ENCODE results near the gene WT1.

The WT1 gene

GRCh38 chr11:32439501-32440210 lies 4.3 kb upstream of the WT1 start:
- peaks cover 5 to 73% (median 48%) of the 10 kb centered on the region in 4 experiments for H3K4me1 ChIP-seq (ENCODE audit: control extremely low read depth in 1 of 4, control insufficient read depth in 4 of 4, insufficient read depth in 4 of 4, low read length in 3 of 4)
- POLR2A ChIA-PET, result no interaction called here
- H3K36me3 ChIP-seq (ENCODE audit: control insufficient read depth in 4 of 4, insufficient read depth in 4 of 4, low read length in 3 of 4), result no peaks in the 10 kb centered on the region
- CTCF ChIA-PET, result interaction anchor here (0.9 to 3.3 kb wide), 9 partner anchors 8 to 129 kb away, joined by 3 to 18 read pairs (median 7); no protein-coding TSS in a partner anchor
- H3K4me3 ChIP-seq (ENCODE audit: control insufficient read depth in 1 of 7, extremely low read depth in 1 of 7, insufficient read depth in 4 of 7, low read depth in 2 of 7, low read length in 6 of 7), result peak overlapping the region in 1 of 7 experiments; percentile 39
- peak in 1 of 3 donors; percentile 36 for DNase-seq
- H3K27me3 ChIP-seq (replicated peaks in 2 of 5; ENCODE audit: control insufficient read depth in 4 of 5, insufficient read depth in 5 of 5, low read length in 4 of 5), result peaks cover 19 to 93% (median 53%) of the 10 kb centered on the region in 5 experiments
- H3K9me3 ChIP-seq (ENCODE audit: control extremely low read depth in 1 of 5, control insufficient read depth in 4 of 5, insufficient read depth in 2 of 5, low read depth in 1 of 5, low read length in 4 of 5), result peaks cover 0 to 6% (median 0%) of the 10 kb centered on the region in 5 experiments
- 4% methylated on average over 12 of the region's 21 CpGs for WGBS (ENCODE audit: insufficient coverage)
- no peak overlapping the region for H3K27ac ChIP-seq (ENCODE audit: insufficient read depth in 1 of 2, low read depth in 1 of 2, low read length in 2 of 2, poor library complexity in 1 of 2, severe bottlenecking in 2 of 2)

GRCh38 chr11:32438866-32439489 lies 3.6 kb upstream of the WT1 start:
- Histone ChIP-seq H3K27ac (ENCODE audit: insufficient read depth in 1 of 2, low read depth in 1 of 2, low read length in 2 of 2, poor library complexity in 1 of 2, severe bottlenecking in 2 of 2) (no peak overlapping the region), H3K36me3 (ENCODE audit: control insufficient read depth in 4 of 4, insufficient read depth in 4 of 4, low read length in 3 of 4) (no peaks in the 10 kb centered on the region), H3K27me3 (replicated peaks in 2 of 5; ENCODE audit: control insufficient read depth in 4 of 5, insufficient read depth in 5 of 5, low read length in 4 of 5) (peaks cover 19 to 97% (median 54%) of the 10 kb centered on the region in 5 experiments), H3K4me3 (ENCODE audit: control insufficient read depth in 1 of 7, extremely low read depth in 1 of 7, insufficient read depth in 4 of 7, low read depth in 2 of 7, low read length in 6 of 7) (peak overlapping the region in 4 of 7 experiments; percentile 37 to 48 (median 42)), H3K9me3 (ENCODE audit: control extremely low read depth in 1 of 5, control insufficient read depth in 4 of 5, insufficient read depth in 2 of 5, low read depth in 1 of 5, low read length in 4 of 5) (peaks cover 0 to 6% (median 0%) of the 10 kb centered on the region in 5 experiments), H3K4me1 (ENCODE audit: control extremely low read depth in 1 of 4, control insufficient read depth in 4 of 4, insufficient read depth in 4 of 4, low read length in 3 of 4) (peaks cover 5 to 76% (median 55%) of the 10 kb centered on the region in 4 experiments)
- ChIA-PET POLR2A (no interaction called here), CTCF (interaction anchor here (0.9 to 3.3 kb wide), 9 partner anchors 8 to 128 kb away, joined by 3 to 18 read pairs (median 7); no protein-coding TSS in a partner anchor)
- DNase-seq, result peak in 1 of 3 donors; percentile 50
- 3% methylated on average over 37 of the region's 47 CpGs for WGBS (ENCODE audit: insufficient coverage)

- POLR2A ChIA-PET, result no interaction called here
- H3K4me3 ChIP-seq (ENCODE audit: control insufficient read depth in 1 of 7, extremely low read depth in 1 of 7, insufficient read depth in 4 of 7, low read depth in 2 of 7, low read length in 6 of 7), result peak overlapping the region in 4 of 7 experiments; percentile 34 to 69 (median 44)
- H3K27ac ChIP-seq (ENCODE audit: insufficient read depth in 1 of 2, low read depth in 1 of 2, low read length in 2 of 2, poor library complexity in 1 of 2, severe bottlenecking in 2 of 2), result no peak overlapping the region
- peaks cover 0 to 6% (median 0%) of the 10 kb centered on the region in 5 experiments for H3K9me3 ChIP-seq (ENCODE audit: control extremely low read depth in 1 of 5, control insufficient read depth in 4 of 5, insufficient read depth in 2 of 5, low read depth in 1 of 5, low read length in 4 of 5)
- no peaks in the 10 kb centered on the region for H3K36me3 ChIP-seq (ENCODE audit: control insufficient read depth in 4 of 4, insufficient read depth in 4 of 4, low read length in 3 of 4)
- peaks cover 5 to 77% (median 60%) of the 10 kb centered on the region in 4 experiments for H3K4me1 ChIP-seq (ENCODE audit: control extremely low read depth in 1 of 4, control insufficient read depth in 4 of 4, insufficient read depth in 4 of 4, low read length in 3 of 4)
- no peak for DNase-seq
- H3K27me3 ChIP-seq (replicated peaks in 2 of 5; ENCODE audit: control insufficient read depth in 4 of 5, insufficient read depth in 5 of 5, low read length in 4 of 5), result peaks cover 17 to 99% (median 59%) of the 10 kb centered on the region in 5 experiments
- WGBS (ENCODE audit: insufficient coverage), result 10% methylated on average over 15 of the region's 16 CpGs
- CTCF ChIA-PET, result interaction anchor here (1.0 to 3.3 kb wide), 9 partner anchors 8 to 128 kb away, joined by 3 to 18 read pairs (median 7); no protein-coding TSS in a partner anchor
Measured at GRCh38 chr11:32438346-32438865, 3.1 kb upstream of the WT1 start.

GRCh38 chr11:32437495-32438345 lies 2.4 kb upstream of the WT1 start:
- POLR2A ChIA-PET, result interaction anchor here (0.6 to 1.1 kb wide), 2 partner anchors 16 to 162 kb away, joined by 3 read pairs; no protein-coding TSS in a partner anchor

GRCh38 chr11:32436751-32437494 lies 1.6 kb upstream of the WT1 start:
- peaks cover 12 to 99% (median 65%) of the 10 kb centered on the region in 5 experiments for H3K27me3 ChIP-seq (replicated peaks in 2 of 5; ENCODE audit: control insufficient read depth in 4 of 5, insufficient read depth in 5 of 5, low read length in 4 of 5)
- H3K36me3 ChIP-seq (ENCODE audit: control insufficient read depth in 4 of 4, insufficient read depth in 4 of 4, low read length in 3 of 4), result peaks cover 0 to 3% (median 0%) of the 10 kb centered on the region in 4 experiments
- POLR2A ChIA-PET, result interaction anchor here (0.8 to 1.1 kb wide), 2 partner anchors 16 to 21 kb away, joined by 3 read pairs; no protein-coding TSS in a partner anchor
- H3K9me3 ChIP-seq (ENCODE audit: control extremely low read depth in 1 of 5, control insufficient read depth in 4 of 5, insufficient read depth in 2 of 5, low read depth in 1 of 5, low read length in 4 of 5), result peaks cover 0 to 10% (median 0%) of the 10 kb centered on the region in 5 experiments
- peak in 1 of 3 donors; percentile 24 for DNase-seq
- peaks cover under 1 to 73% (median 63%) of the 10 kb centered on the region in 4 experiments for H3K4me1 ChIP-seq (ENCODE audit: control extremely low read depth in 1 of 4, control insufficient read depth in 4 of 4, insufficient read depth in 4 of 4, low read length in 3 of 4)
- peak overlapping the region in 4 of 7 experiments; percentile 34 to 63 (median 51) for H3K4me3 ChIP-seq (ENCODE audit: control insufficient read depth in 1 of 7, extremely low read depth in 1 of 7, insufficient read depth in 4 of 7, low read depth in 2 of 7, low read length in 6 of 7)
- WGBS (ENCODE audit: insufficient coverage), result 7% methylated on average over 39 of the region's 42 CpGs
- no peak overlapping the region for H3K27ac ChIP-seq (ENCODE audit: insufficient read depth in 1 of 2, low read depth in 1 of 2, low read length in 2 of 2, poor library complexity in 1 of 2, severe bottlenecking in 2 of 2)
- CTCF ChIA-PET, result interaction anchor here (0.9 to 3.3 kb wide), 3 partner anchors 9 to 52 kb away, joined by 3 to 18 read pairs (median 3); no protein-coding TSS in a partner anchor

More at GRCh38 chr11:32437495-32438345, 2.4 kb upstream of the WT1 start:
- peaks cover 0 to 6% (median 0%) of the 10 kb centered on the region in 5 experiments for H3K9me3 ChIP-seq (ENCODE audit: control extremely low read depth in 1 of 5, control insufficient read depth in 4 of 5, insufficient read depth in 2 of 5, low read depth in 1 of 5, low read length in 4 of 5)
- H3K27ac ChIP-seq (ENCODE audit: insufficient read depth in 1 of 2, low read depth in 1 of 2, low read length in 2 of 2, poor library complexity in 1 of 2, severe bottlenecking in 2 of 2), result no peak overlapping the region
- H3K36me3 ChIP-seq (ENCODE audit: control insufficient read depth in 4 of 4, insufficient read depth in 4 of 4, low read length in 3 of 4), result no peaks in the 10 kb centered on the region
- WGBS (ENCODE audit: insufficient coverage), result 11% methylated on average over 29 of the region's 42 CpGs
- H3K4me3 ChIP-seq (ENCODE audit: control insufficient read depth in 1 of 7, extremely low read depth in 1 of 7, insufficient read depth in 4 of 7, low read depth in 2 of 7, low read length in 6 of 7), result peak overlapping the region in 5 of 7 experiments; percentile 5 to 69 (median 37)
- CTCF ChIA-PET, result interaction anchor here (1.0 to 3.3 kb wide), 7 partner anchors 8 to 64 kb away, joined by 3 to 18 read pairs (median 7); no protein-coding TSS in a partner anchor
- peak in 2 of 3 donors; percentile 48 to 57 for DNase-seq
- peaks cover 16 to 99% (median 64%) of the 10 kb centered on the region in 5 experiments for H3K27me3 ChIP-seq (replicated peaks in 2 of 5; ENCODE audit: control insufficient read depth in 4 of 5, insufficient read depth in 5 of 5, low read length in 4 of 5)
- peaks cover 5 to 77% (median 66%) of the 10 kb centered on the region in 4 experiments for H3K4me1 ChIP-seq (ENCODE audit: control extremely low read depth in 1 of 4, control insufficient read depth in 4 of 4, insufficient read depth in 4 of 4, low read length in 3 of 4)

All from common myeloid progenitor, CD34-positive (primary cell).